Body of pancreas (tissue), 4 donors: ENCODE data around the gene TSPAN15.

ENCODE experiments used
- CTCF ChIP-seq, 7 experiments: fragments of 450-650 bp in 4 of 7; fragments of 200-600 bp in 3 of 7; sonication (generic) in 3 of 7; IDR thresholded peaks; one replicate each; pipeline ENCODE4 v1.5.1; 2016 to 2019; ENCODE audit warnings: antibody characterized with exemption in 7 of 7
- POLR2A ChIP-seq, 3 donors: fragments of 450-650 bp; IDR thresholded peaks; one replicate each; pipeline ENCODE4 v1.6.1; 2016; ENCODE audit warnings: antibody characterized with exemption in 3 of 3, mild to moderate bottlenecking in 2 of 3

GRCh38 chr10:69552268-69552667 is 101.0 kb downstream of the TSPAN15 start:
- TF ChIP-seq CTCF (IDR thresholded peaks at IDR 0.05) (no peak), POLR2A (IDR thresholded peaks at IDR 0.05) (no peak)
